Activated gamma-delta T cell (primary cell): ENCODE results near the gene DOP1A.

Experiments
- DNase-seq: peaks from one replicate; lab custom pipeline; 2025; lab: John Stamatoyannopoulos, UW

The DOP1A gene

GRCh38 chr6:83083476-83083875, 16.0 kb downstream of the DOP1A start:
- no peak for DNase-seq

- DNase-seq = no peak
Observed at GRCh38 chr6:83086751-83087150, 19.3 kb downstream of the DOP1A start.

GRCh38 chr6:83092756-83093399, 25.4 kb downstream of the DOP1A start:
- DNase-seq = no peak

GRCh38 chr6:83096791-83097190, 29.3 kb downstream of the DOP1A start:
- no peak for DNase-seq

GRCh38 chr6:83097204-83097603, 29.7 kb downstream of the DOP1A start:
- no peak for DNase-seq

- DNase-seq = no peak
Observed at GRCh38 chr6:83097675-83098074, 30.2 kb downstream of the DOP1A start.

- no peak for DNase-seq
Observed at GRCh38 chr6:83098589-83098988, 31.1 kb downstream of the DOP1A start.

- DNase-seq = no peak
Observed at GRCh38 chr6:83108378-83108777, 40.9 kb downstream of the DOP1A start.

- DNase-seq = no peak
Observed at GRCh38 chr6:83113258-83113657, 45.8 kb downstream of the DOP1A start.

- DNase-seq = no peak
Observed at GRCh38 chr6:83114164-83114563, 46.7 kb downstream of the DOP1A start.

GRCh38 chr6:83117802-83118201, 50.3 kb downstream of the DOP1A start:
- DNase-seq = no peak

GRCh38 chr6:83119742-83120300, 52.4 kb downstream of the DOP1A start:
- DNase-seq = no peak

GRCh38 chr6:83124553-83124952, 57.1 kb downstream of the DOP1A start:
- DNase-seq = no peak

GRCh38 chr6:83125425-83125824, 58.0 kb downstream of the DOP1A start:
- no peak for DNase-seq

- no peak for DNase-seq
Observed at GRCh38 chr6:83126223-83126622, 58.8 kb downstream of the DOP1A start.

- no peak for DNase-seq
Observed at GRCh38 chr6:83126807-83127206, 59.3 kb downstream of the DOP1A start.

- DNase-seq = no peak
Observed at GRCh38 chr6:83127258-83127657, 59.8 kb downstream of the DOP1A start.

- DNase-seq = no peak
Observed at GRCh38 chr6:83127976-83128375, 60.5 kb downstream of the DOP1A start.

- DNase-seq = no peak
Observed at GRCh38 chr6:83132121-83132520, 64.7 kb downstream of the DOP1A start.

- DNase-seq = no peak
Observed at GRCh38 chr6:83138118-83138722, 70.7 kb downstream of the DOP1A start.

- DNase-seq = no peak
Observed at GRCh38 chr6:83138758-83139157, 71.3 kb downstream of the DOP1A start.

- DNase-seq = no peak
Observed at GRCh38 chr6:83151114-83151513, 83.6 kb downstream of the DOP1A start.

GRCh38 chr6:83152913-83153312, 85.4 kb downstream of the DOP1A start:
- no peak for DNase-seq
